Bronchial epithelial cell (primary cell): ENCODE data around the gene ALOX5. TPM values are rescaled to one million over a fixed set of nuclear protein-coding genes. Genes with fewer than 3 reads are reported as not detected.

ENCODE experiments used
- DNase-seq: peaks from one replicate; pipeline ENCODE4 v3.0.0-alpha.2; 2010; ENCODE audit warnings: low read depth
- FAIRE-seq: peaks from 2 replicates; lab custom pipeline; 2011; peaks lifted over from hg19 to GRCh38; lab: Jason Lieb, UNC
- H3K27me3 ChIP-seq: 2 replicates; pipeline ENCODE4 v1.5.1; 2011; ENCODE audit warnings: low read length; ENCODE audit not compliant: control insufficient read depth, insufficient read depth
- H3K36me3 ChIP-seq: 2 replicates; pipeline ENCODE4 v1.5.1; 2011; ENCODE audit warnings: low read length; ENCODE audit not compliant: control insufficient read depth, insufficient read depth
- H3K4me3 ChIP-seq: 2 replicates; pipeline ENCODE4 v1.5.1; 2011; ENCODE audit warnings: mild to moderate bottlenecking, low read depth, low read length, control low read depth
- CTCF ChIP-seq: IDR thresholded peaks from 2 replicates; pipeline ENCODE4 v1.5.1; 2011; ENCODE audit warnings: mild to moderate bottlenecking, moderate library complexity, low read length, control low read depth, inconsistent platforms; ENCODE audit not compliant: insufficient read depth, severe bottlenecking
- total RNA-seq: library from RNA; depleted of rRNA; stranded (reverse); fragments of >200 nt; gene quantifications from 2 replicates; pipeline ENCODE4 v1.2.1, GENCODE V29; 2014

The ALOX5 gene
- total RNA-seq, 1 donor from 2014 or later = 0.26 TPM

GRCh38 chr10:45468079-45468478 lies 94.1 kb downstream of the ALOX5 start:
- Histone ChIP-seq H3K36me3 (no peaks in the 10 kb centered on the region), H3K4me3 (no peak overlapping the region), H3K27me3 (no peaks in the 10 kb centered on the region)
- no peak for DNase-seq
- FAIRE-seq = no peak
- no peak for TF ChIP-seq CTCF

- FAIRE-seq (no peak), DNase-seq (no peak)
- H3K36me3 ChIP-seq = no peaks in the 10 kb centered on the region
- H3K27me3 ChIP-seq = no peaks in the 10 kb centered on the region
- no peak overlapping the region for H3K4me3 ChIP-seq
- no peak for TF ChIP-seq CTCF
Measured at GRCh38 chr10:45470098-45471012, 96.3 kb downstream of the ALOX5 start.

- FAIRE-seq (no peak), DNase-seq (no peak)
- Histone ChIP-seq H3K27me3 (no peaks in the 10 kb centered on the region), H3K36me3 (no peaks in the 10 kb centered on the region), H3K4me3 (no peak overlapping the region)
- no peak for TF ChIP-seq CTCF
Measured at GRCh38 chr10:45471059-45471458, 97.0 kb downstream of the ALOX5 start.

- no peak overlapping the region for H3K4me3 ChIP-seq
- DNase-seq (no peak), FAIRE-seq (no peak)
- no peak for TF ChIP-seq CTCF
- no peaks in the 10 kb centered on the region for H3K36me3 ChIP-seq
- H3K27me3 ChIP-seq = no peaks in the 10 kb centered on the region
Measured at GRCh38 chr10:45471531-45472310, 97.7 kb downstream of the ALOX5 start.

GRCh38 chr10:45473126-45473525 lies 99.1 kb downstream of the ALOX5 start:
- no peak for FAIRE-seq
- no peaks in the 10 kb centered on the region for H3K27me3 ChIP-seq
- DNase-seq = no peak
- TF ChIP-seq CTCF = no peak
- H3K4me3 ChIP-seq = no peak overlapping the region
- no peaks in the 10 kb centered on the region for H3K36me3 ChIP-seq
